OCI-LY1 (cell line): ENCODE data around the gene SNX2.
"Not testable (repeated sequence)": the region's sequence is repeated elsewhere in the genome, so short reads cannot be mapped to it uniquely, and the experiment has no call there.

Experiments
- H2AFZ ChIP-seq: fragments of 200-600 bp; sonication (generic), shearing (Covaris generic); 2 replicates; pipeline ENCODE4 v1.6.0; 2014; ENCODE audit warnings: antibody characterized with exemption, mild to moderate bottlenecking, low read length
- H3F3A ChIP-seq: fragments of 200-600 bp; sonication (generic), shearing (Covaris generic); 2 replicates; pipeline ENCODE4 v1.6.0; 2014; ENCODE audit warnings: mild to moderate bottlenecking, antibody characterized with exemption, low read length, moderate library complexity; ENCODE audit not compliant: insufficient read depth
- H3K27ac ChIP-seq: fragments of 200-600 bp; sonication (generic); 2 replicates; pipeline ENCODE4 v1.5.1; 2014; ENCODE audit warnings: low read length, mixed run types, mild to moderate bottlenecking, low read depth; ENCODE audit not compliant: poor library complexity, severe bottlenecking
- H3K27me3 ChIP-seq: fragments of 200-600 bp; sonication (generic); 2 replicates; pipeline ENCODE4 v1.6.0; 2014; ENCODE audit warnings: antibody characterized with exemption, mild to moderate bottlenecking, low read length, moderate library complexity; ENCODE audit not compliant: insufficient read depth
- H3K36me3 ChIP-seq: fragments of 200-600 bp; sonication (generic); 2 replicates; pipeline ENCODE4 v1.6.1; 2014; ENCODE audit warnings: mild to moderate bottlenecking, antibody characterized with exemption, low read length, moderate library complexity, mixed read lengths; ENCODE audit not compliant: insufficient read depth
- H3K4me1 ChIP-seq: fragments of 200-600 bp; sonication (generic); 2 replicates; pipeline ENCODE4 v1.5.1; 2014; ENCODE audit warnings: mild to moderate bottlenecking, low read length, moderate library complexity; ENCODE audit not compliant: insufficient read depth, severe bottlenecking
- H3K4me2 ChIP-seq: fragments of 200-600 bp; sonication (generic), shearing (Covaris generic); 2 replicates; pipeline ENCODE4 v1.6.1; 2014; ENCODE audit warnings: low read length
- H3K4me3 ChIP-seq: fragments of 200-600 bp; sonication (generic); 2 replicates; pipeline ENCODE4 v1.5.1; 2014; ENCODE audit warnings: low read length, low read depth, mild to moderate bottlenecking, mixed read lengths; ENCODE audit not compliant: poor library complexity, severe bottlenecking
- H3K79me2 ChIP-seq: fragments of 200-600 bp; shearing (Covaris generic); 2 replicates; pipeline ENCODE4 v1.6.1; 2016; ENCODE audit warnings: mixed run types, low read length, mixed read lengths; ENCODE audit not compliant: insufficient read depth
- H3K9ac ChIP-seq: fragments of 200-600 bp; sonication (generic), shearing (Covaris generic); 2 replicates; pipeline ENCODE4 v1.6.1; 2014; ENCODE audit warnings: mild to moderate bottlenecking, low read length, mixed read lengths
- H3K9me2 ChIP-seq: fragments of 200-600 bp; sonication (generic), shearing (Covaris generic); 2 replicates; pipeline ENCODE4 v1.6.1; 2014; ENCODE audit warnings: low read depth, mild to moderate bottlenecking, low read length, mixed read lengths
- H3K9me3 ChIP-seq: fragments of 200-600 bp; shearing (Covaris generic); 2 replicates; pipeline ENCODE4 v1.6.1; 2014; ENCODE audit warnings: low read length, mixed read lengths
- H4K20me1 ChIP-seq: fragments of 200-600 bp; sonication (generic), shearing (Covaris generic); 2 replicates; pipeline ENCODE4 v1.6.0; 2016; ENCODE audit warnings: mild to moderate bottlenecking, low read length; ENCODE audit not compliant: insufficient read depth
- CTCF ChIP-seq: fragments of 200-600 bp; sonication (generic), shearing (Covaris generic); IDR thresholded peaks from 2 replicates; pipeline ENCODE4 v1.5.1; 2017; ENCODE audit warnings: mild to moderate bottlenecking, antibody characterized with exemption, low read length, moderate library complexity, mixed read lengths
- EZH2 ChIP-seq: fragments of 200-600 bp; sonication (generic), shearing (Covaris generic); IDR thresholded peaks from 2 replicates; pipeline ENCODE4 v1.8.0; 2017; ENCODE audit warnings: borderline replicate concordance, mixed run types, mild to moderate bottlenecking, antibody characterized with exemption, low read length, moderate library complexity, mixed read lengths

Gene SNX2

GRCh38 chr5:122849771-122850170 lies 74.9 kb downstream of the SNX2 start:
- Histone ChIP-seq H3K4me3 (no peak overlapping the region), H3K9me3 (no peaks in the 10 kb centered on the region), H3K36me3 (no peaks in the 10 kb centered on the region), H3K9ac (no peak overlapping the region), H3K4me1 (peaks cover 11% of the 10 kb centered on the region), H3K27me3 (no peaks in the 10 kb centered on the region), H3F3A (0 out of 2 replicates have a peak, but pooled peaks cover 5% of the 10 kb centered on the region), H2AFZ (no peak overlapping the region), H4K20me1 (no peaks in the 10 kb centered on the region), H3K79me2 (no peaks in the 10 kb centered on the region), H3K9me2 (no peaks in the 10 kb centered on the region), H3K4me2 (no peak overlapping the region), H3K27ac (no peak overlapping the region)
- TF ChIP-seq CTCF (no peak), EZH2 (no peak)

GRCh38 chr5:122857538-122857937 lies 82.7 kb downstream of the SNX2 start:
- H3F3A ChIP-seq, H3K27me3 ChIP-seq, H3K27ac ChIP-seq, H4K20me1 ChIP-seq, H3K9me2 ChIP-seq, H3K4me2 ChIP-seq, H2AFZ ChIP-seq, H3K36me3 ChIP-seq, H3K4me1 ChIP-seq, H3K4me3 ChIP-seq, H3K9me3 ChIP-seq, H3K9ac ChIP-seq, H3K79me2 ChIP-seq: not testable (repeated sequence)

GRCh38 chr5:122858451-122858850 lies 83.6 kb downstream of the SNX2 start:
- no peaks in the 10 kb centered on the region for H3K36me3 ChIP-seq
- no peak overlapping the region for H2AFZ ChIP-seq
- H3K79me2 ChIP-seq = no peaks in the 10 kb centered on the region
- H3K4me1 ChIP-seq = no peaks in the 10 kb centered on the region
- H3K4me2 ChIP-seq = no peak overlapping the region
- no peak overlapping the region for H3K9ac ChIP-seq
- no peaks in the 10 kb centered on the region for H3K27me3 ChIP-seq
- H3K27ac ChIP-seq = no peak overlapping the region
- no peak overlapping the region for H3K4me3 ChIP-seq
- H4K20me1 ChIP-seq = no peaks in the 10 kb centered on the region
- H3F3A ChIP-seq = no peaks in the 10 kb centered on the region
- TF ChIP-seq CTCF = no peak
- no peak for TF ChIP-seq EZH2
- H3K9me3 ChIP-seq = no peaks in the 10 kb centered on the region
- no peaks in the 10 kb centered on the region for H3K9me2 ChIP-seq

- no peak overlapping the region for H2AFZ ChIP-seq
- TF ChIP-seq CTCF (no peak), EZH2 (no peak)
- no peaks in the 10 kb centered on the region for H3K27me3 ChIP-seq
- no peaks in the 10 kb centered on the region for H4K20me1 ChIP-seq
- no peak overlapping the region for H3K4me2 ChIP-seq
- no peak overlapping the region for H3K9ac ChIP-seq
- H3K79me2 ChIP-seq = no peaks in the 10 kb centered on the region
- no peak overlapping the region for H3K27ac ChIP-seq
- no peaks in the 10 kb centered on the region for H3K36me3 ChIP-seq
- H3K9me3 ChIP-seq = no peaks in the 10 kb centered on the region
- H3K4me3 ChIP-seq = no peak overlapping the region
- H3K9me2 ChIP-seq = no peaks in the 10 kb centered on the region
- H3F3A ChIP-seq = no peaks in the 10 kb centered on the region
- H3K4me1 ChIP-seq = no peaks in the 10 kb centered on the region
Observed at GRCh38 chr5:122863240-122863639, 88.4 kb downstream of the SNX2 start.
